AG08395 (cell line): Measurements from ENCODE around the gene CELSR1.
A peak's percentile ranks its signal among the peaks of the same experiment; 100 is the strongest.

ENCODE experiments used
- DNase-seq: peaks from one replicate; pipeline ENCODE4 v3.0.0; 2012; ENCODE audit warnings: mixed read lengths, low spot score

Gene CELSR1

GRCh38 chr22:46575911-46576555 is 38.6 kb upstream of the CELSR1 start:
- no peak for DNase-seq

GRCh38 chr22:46574993-46575910 is 37.8 kb upstream of the CELSR1 start:
- DNase-seq, result no peak

- no peak for DNase-seq
These were observed 37.1 kb upstream of the CELSR1 start for GRCh38 chr22:46574438-46574992.

GRCh38 chr22:46573781-46574437 is 36.5 kb upstream of the CELSR1 start:
- no peak for DNase-seq

- DNase-seq, result no peak
These were observed 35.7 kb upstream of the CELSR1 start for GRCh38 chr22:46572911-46573780.

- DNase-seq, result no peak
These were observed 34.3 kb upstream of the CELSR1 start for GRCh38 chr22:46571642-46572250.

GRCh38 chr22:46569848-46570695 is 32.7 kb upstream of the CELSR1 start:
- DNase-seq, result no peak

GRCh38 chr22:46569055-46569847 is 31.8 kb upstream of the CELSR1 start:
- no peak for DNase-seq

GRCh38 chr22:46568102-46568809 is 30.8 kb upstream of the CELSR1 start:
- no peak for DNase-seq

GRCh38 chr22:46567471-46567870 is 30.1 kb upstream of the CELSR1 start:
- DNase-seq, result no peak

GRCh38 chr22:46564084-46564714 is 26.8 kb upstream of the CELSR1 start:
- DNase-seq, result no peak

GRCh38 chr22:46563381-46564083 is 26.1 kb upstream of the CELSR1 start:
- DNase-seq, result peak; percentile 73

GRCh38 chr22:46561435-46561905 is 24.1 kb upstream of the CELSR1 start:
- no peak for DNase-seq

GRCh38 chr22:46560696-46561295 is 23.4 kb upstream of the CELSR1 start:
- DNase-seq, result no peak

- no peak for DNase-seq
These were observed 20.5 kb upstream of the CELSR1 start for GRCh38 chr22:46557736-46558480.

- DNase-seq, result no peak
These were observed 19.4 kb upstream of the CELSR1 start for GRCh38 chr22:46556775-46557174.
